B cell (primary cell): ENCODE results near the gene ST8SIA3.

Experiments
- EZH2 ChIP-seq: IDR thresholded peaks from 2 replicates; pipeline ENCODE4 v1.6.1; 2012; ENCODE audit warnings: borderline replicate concordance, low read depth, mild to moderate bottlenecking, moderate library complexity, low read length; ENCODE audit not compliant: insufficient read depth, poor library complexity, severe bottlenecking
- TF ChIP-seq, protein P1 (sequence below): fragments of 200-600 bp; IDR thresholded peaks from one replicate; pipeline ENCODE4 v1.8.0; 2022; ENCODE audit warnings: antibody characterized with exemption, mild to moderate bottlenecking

DNA sequence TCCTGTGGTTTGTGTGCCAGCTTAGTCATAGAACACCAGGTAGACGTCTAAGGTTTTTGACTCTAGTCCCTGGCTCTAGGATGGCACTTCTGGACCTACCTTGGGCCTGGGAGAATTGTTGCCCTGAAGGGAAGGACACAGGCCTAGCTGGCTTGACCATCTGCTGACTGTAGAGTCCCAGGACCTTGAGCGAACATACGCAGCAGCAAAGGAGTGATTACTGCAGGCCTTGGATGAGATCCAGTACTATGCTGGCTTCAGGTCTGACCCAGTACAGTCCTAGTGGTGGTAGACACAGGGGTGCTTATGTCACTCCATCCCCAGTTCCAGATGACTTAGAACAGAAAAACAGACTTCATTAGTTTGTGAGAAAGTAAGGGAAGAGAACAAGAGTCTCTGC is 37.7 kb downstream of the ST8SIA3 start:
- TF ChIP-seq, protein P1, sequence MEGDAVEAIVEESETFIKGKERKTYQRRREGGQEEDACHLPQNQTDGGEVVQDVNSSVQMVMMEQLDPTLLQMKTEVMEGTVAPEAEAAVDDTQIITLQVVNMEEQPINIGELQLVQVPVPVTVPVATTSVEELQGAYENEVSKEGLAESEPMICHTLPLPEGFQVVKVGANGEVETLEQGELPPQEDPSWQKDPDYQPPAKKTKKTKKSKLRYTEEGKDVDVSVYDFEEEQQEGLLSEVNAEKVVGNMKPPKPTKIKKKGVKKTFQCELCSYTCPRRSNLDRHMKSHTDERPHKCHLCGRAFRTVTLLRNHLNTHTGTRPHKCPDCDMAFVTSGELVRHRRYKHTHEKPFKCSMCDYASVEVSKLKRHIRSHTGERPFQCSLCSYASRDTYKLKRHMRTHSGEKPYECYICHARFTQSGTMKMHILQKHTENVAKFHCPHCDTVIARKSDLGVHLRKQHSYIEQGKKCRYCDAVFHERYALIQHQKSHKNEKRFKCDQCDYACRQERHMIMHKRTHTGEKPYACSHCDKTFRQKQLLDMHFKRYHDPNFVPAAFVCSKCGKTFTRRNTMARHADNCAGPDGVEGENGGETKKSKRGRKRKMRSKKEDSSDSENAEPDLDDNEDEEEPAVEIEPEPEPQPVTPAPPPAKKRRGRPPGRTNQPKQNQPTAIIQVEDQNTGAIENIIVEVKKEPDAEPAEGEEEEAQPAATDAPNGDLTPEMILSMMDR = no peak
- no peak for TF ChIP-seq EZH2
